ENCODE results near the gene C19orf67. TPM values are rescaled to one million over a fixed set of nuclear protein-coding genes. Genes with fewer than 3 reads are reported as not detected.
A peak's percentile ranks its signal among the peaks of the same experiment; 100 is the strongest.

Gene C19orf67
- total RNA-seq, 1 donor from 2014 or later: not detected

- Mint-ChIP-seq H3K9me3 (ENCODE audit: low read depth) (no peaks in the 10 kb centered on the region), H3K4me1 (ENCODE audit: low read depth) (no peaks in the 10 kb centered on the region), H3K27me3 (ENCODE audit: low read depth) (no peaks in the 10 kb centered on the region), H3K27ac (ENCODE audit: unreplicated experiment) (no peak overlapping the region), H3K36me3 (ENCODE audit: low read depth) (peaks cover 14% of the 10 kb centered on the region), H3K4me3 (ENCODE audit: unreplicated experiment) (no peak overlapping the region)
- no peak for DNase-seq (ENCODE audit: low spot score)
- no peak for TF ChIP-seq CTCF (IDR thresholded peaks at IDR 0.05)
Measured at GRCh38 chr19:14102102-14102696, 16.6 kb upstream of the C19orf67 start.

GRCh38 chr19:14101003-14101545, 15.5 kb upstream of the C19orf67 start:
- Mint-ChIP-seq H3K9me3 (ENCODE audit: low read depth) (no peaks in the 10 kb centered on the region), H3K27ac (ENCODE audit: unreplicated experiment) (no peak overlapping the region), H3K4me1 (ENCODE audit: low read depth) (no peaks in the 10 kb centered on the region), H3K4me3 (ENCODE audit: unreplicated experiment) (no peak overlapping the region), H3K36me3 (ENCODE audit: low read depth) (peaks cover 20% of the 10 kb centered on the region), H3K27me3 (ENCODE audit: low read depth) (no peaks in the 10 kb centered on the region)
- TF ChIP-seq CTCF (IDR thresholded peaks at IDR 0.05): no peak
- no peak for DNase-seq (ENCODE audit: low spot score)

GRCh38 chr19:14097532-14098151, 12.1 kb upstream of the C19orf67 start:
- DNase-seq (ENCODE audit: low spot score): no peak
- no peak overlapping the region for H3K4me3 Mint-ChIP-seq (ENCODE audit: unreplicated experiment)
- TF ChIP-seq CTCF (IDR thresholded peaks at IDR 0.05): peak; percentile 37
- peaks cover 8% of the 10 kb centered on the region for H3K9me3 Mint-ChIP-seq (ENCODE audit: low read depth)
- H3K27ac Mint-ChIP-seq (ENCODE audit: unreplicated experiment): no peak overlapping the region
- H3K4me1 Mint-ChIP-seq (ENCODE audit: low read depth): no peaks in the 10 kb centered on the region
- H3K36me3 Mint-ChIP-seq (ENCODE audit: low read depth): peaks cover 16% of the 10 kb centered on the region
- H3K27me3 Mint-ChIP-seq (ENCODE audit: low read depth): no peaks in the 10 kb centered on the region

- no peak for DNase-seq (ENCODE audit: low spot score)
- H3K9me3 Mint-ChIP-seq (ENCODE audit: low read depth): peaks cover 8% of the 10 kb centered on the region
- peak; percentile 29 for TF ChIP-seq CTCF (IDR thresholded peaks at IDR 0.05)
- H3K27me3 Mint-ChIP-seq (ENCODE audit: low read depth): no peaks in the 10 kb centered on the region
- no peak overlapping the region for H3K27ac Mint-ChIP-seq (ENCODE audit: unreplicated experiment)
- peaks cover 14% of the 10 kb centered on the region for H3K36me3 Mint-ChIP-seq (ENCODE audit: low read depth)
- H3K4me1 Mint-ChIP-seq (ENCODE audit: low read depth): peaks cover 8% of the 10 kb centered on the region
- no peak overlapping the region for H3K4me3 Mint-ChIP-seq (ENCODE audit: unreplicated experiment)
Measured at GRCh38 chr19:14096272-14096992, 10.8 kb upstream of the C19orf67 start.

GRCh38 chr19:14094854-14095253, 9.3 kb upstream of the C19orf67 start:
- peaks cover 10% of the 10 kb centered on the region for H3K4me1 Mint-ChIP-seq (ENCODE audit: low read depth)
- H3K27me3 Mint-ChIP-seq (ENCODE audit: low read depth): no peaks in the 10 kb centered on the region
- H3K27ac Mint-ChIP-seq (ENCODE audit: unreplicated experiment): no peak overlapping the region
- DNase-seq (ENCODE audit: low spot score): no peak
- TF ChIP-seq CTCF (IDR thresholded peaks at IDR 0.05): no peak
- H3K9me3 Mint-ChIP-seq (ENCODE audit: low read depth): peaks cover 8% of the 10 kb centered on the region
- H3K36me3 Mint-ChIP-seq (ENCODE audit: low read depth): peaks cover 10% of the 10 kb centered on the region
- H3K4me3 Mint-ChIP-seq (ENCODE audit: unreplicated experiment): no peak overlapping the region

All from chondrocyte (in vitro differentiated cells).